Epithelial cell of esophagus (primary cell): ENCODE data around the gene FAM200B.

ENCODE experiments used
- DNase-seq: peaks from one replicate; pipeline ENCODE4 v3.0.0; 2010; ENCODE audit warnings: low read depth
- H3K4me3 ChIP-seq: 2 replicates; pipeline ENCODE4 v1.5.1; 2011; ENCODE audit warnings: mild to moderate bottlenecking, low read length, control low read depth
- CTCF ChIP-seq: IDR thresholded peaks from 2 replicates; pipeline ENCODE4 v1.5.1; 2011; ENCODE audit warnings: low read depth, mild to moderate bottlenecking, low read length, control low read depth, inconsistent platforms; ENCODE audit not compliant: insufficient read depth; ENCODE audit errors: missing control alignments

FAM200B gene

GRCh38 chr4:15695240-15695699, 13.6 kb downstream of the FAM200B start:
- TF ChIP-seq CTCF, result no peak
- no peak overlapping the region for H3K4me3 ChIP-seq
- DNase-seq, result peak; percentile 92

GRCh38 chr4:15695729-15696128, 14.1 kb downstream of the FAM200B start:
- DNase-seq, result no peak
- no peak overlapping the region for H3K4me3 ChIP-seq
- no peak for TF ChIP-seq CTCF

- no peak for TF ChIP-seq CTCF
- H3K4me3 ChIP-seq, result no peak overlapping the region
- DNase-seq, result no peak
Observed at GRCh38 chr4:15696866-15697265, 15.2 kb downstream of the FAM200B start.

GRCh38 chr4:15702941-15703403, 21.3 kb downstream of the FAM200B start, which contains the start of gene BST1:
BST1 (plus strand) TSS chr4:15703065; CDS start chr4:15703145, 80 bp downstream.
- H3K4me3 ChIP-seq, result peak within 1 kb of the TSS; percentile 32
- no peak for TF ChIP-seq CTCF
- peak; percentile 53 for DNase-seq

- DNase-seq, result no peak
- TF ChIP-seq CTCF, result no peak
- H3K4me3 ChIP-seq, result no peak overlapping the region
Observed at GRCh38 chr4:15703439-15703838, 21.8 kb downstream of the FAM200B start.

- H3K4me3 ChIP-seq, result no peak overlapping the region
- no peak for TF ChIP-seq CTCF
- no peak for DNase-seq
Observed at GRCh38 chr4:15704129-15704528, 22.5 kb downstream of the FAM200B start.

GRCh38 chr4:15706646-15707362, 25.2 kb downstream of the FAM200B start:
- no peak overlapping the region for H3K4me3 ChIP-seq
- TF ChIP-seq CTCF, result no peak
- DNase-seq, result no peak
